WTC11 (cell line): Measurements from ENCODE around the gene CLDN5. TPM values are rescaled to one million over a fixed set of nuclear protein-coding genes. Genes with fewer than 3 reads are reported as not detected.

Experiments used
- ATAC-seq: fragments of 200-7000 bp; cut with Tn5 transposase; 2 replicates; pipeline ENCODE4 v1.10.0; 2021; ENCODE audit warnings: mild to moderate bottlenecking, moderate library complexity
- CTCF ChIA-PET: fragments of 300-600 bp; sonication (Branson Sonifier 250); formaldehyde crosslinking; loops from one replicate; lab custom pipeline; 2021; ENCODE audit warnings: antibody characterized with exemption; lab: Charles Lee
- POLR2A ChIA-PET: fragments of 350-600 bp; sonication (Branson Sonifier 250); formaldehyde crosslinking; loops from one replicate; lab custom pipeline; 2021; ENCODE audit warnings: antibody characterized with exemption; lab: Charles Lee
- DNase-seq: peaks from one replicate; pipeline ENCODE4 v3.0.0; 2021; ENCODE audit warnings: low spot score
- H3K27ac Mint-ChIP-seq: 2 replicates; pipeline ENCODE4 v1.8.0; 2021; ENCODE audit warnings: mixed read lengths
- H3K27me3 Mint-ChIP-seq: 2 replicates; pipeline ENCODE4 v1.8.0; 2021; ENCODE audit warnings: low read depth, mild to moderate bottlenecking, moderate library complexity, mixed read lengths
- H3K36me3 Mint-ChIP-seq: 2 replicates; pipeline ENCODE4 v1.8.0; 2021; ENCODE audit warnings: mixed read lengths
- H3K4me1 Mint-ChIP-seq: 2 replicates; pipeline ENCODE4 v1.8.0; 2022; ENCODE audit warnings: mixed read lengths
- H3K4me3 Mint-ChIP-seq: 2 replicates; pipeline ENCODE4 v1.8.0; 2021; ENCODE audit warnings: mild to moderate bottlenecking, moderate library complexity, mixed read lengths
- H3K9me3 Mint-ChIP-seq: 2 replicates; pipeline ENCODE4 v1.8.0; 2021; ENCODE audit warnings: mixed read lengths
- CBFB ChIP-seq: sonication (generic); formaldehyde crosslinking; IDR thresholded peaks from 2 replicates; pipeline ENCODE4 v1.8.1; 2022; ENCODE audit warnings: mild to moderate bottlenecking, low read depth, missing genetic modification reagents
- CREB1 ChIP-seq: sonication (generic); formaldehyde crosslinking; IDR thresholded peaks from 2 replicates; pipeline ENCODE4 v1.8.0; 2023; ENCODE audit warnings: mild to moderate bottlenecking, missing genetic modification reagents
- CREM ChIP-seq: sonication (generic); formaldehyde crosslinking; IDR thresholded peaks from 2 replicates; pipeline ENCODE4 v1.8.1; 2022; ENCODE audit warnings: mild to moderate bottlenecking, missing genetic modification reagents, moderate library complexity
- FOXP1 ChIP-seq: sonication (generic); formaldehyde crosslinking; IDR thresholded peaks from 2 replicates; pipeline ENCODE4 v1.8.0; 2022; ENCODE audit warnings: missing genetic modification reagents, mild to moderate bottlenecking, moderate library complexity, borderline replicate concordance
- GABPB1 ChIP-seq: sonication (generic); formaldehyde crosslinking; IDR thresholded peaks from 2 replicates; pipeline ENCODE4 v1.8.1; 2023; ENCODE audit warnings: mild to moderate bottlenecking, missing genetic modification reagents
- HMGA2 ChIP-seq: fragments of 250-450 bp; sonication (Bioruptor Pico); IDR thresholded peaks from 2 replicates; pipeline ENCODE4 v1.4.0; 2021; ENCODE audit warnings: mild to moderate bottlenecking, moderate library complexity
- MXD4 ChIP-seq: fragments of 250-450 bp; sonication (Bioruptor Pico); IDR thresholded peaks from 2 replicates; pipeline ENCODE4 v1.8.0; 2021; ENCODE audit warnings: mild to moderate bottlenecking, moderate library complexity, borderline replicate concordance
- MYBL2 ChIP-seq: sonication (generic); formaldehyde crosslinking; IDR thresholded peaks from 2 replicates; pipeline ENCODE4 v1.8.1; 2023; ENCODE audit warnings: mild to moderate bottlenecking, moderate library complexity, missing genetic modification reagents
- NR1H2 ChIP-seq: sonication (generic); formaldehyde crosslinking; IDR thresholded peaks from 2 replicates; pipeline ENCODE4 v1.9.0; 2021; ENCODE audit warnings: mild to moderate bottlenecking, moderate library complexity, missing genetic modification reagents
- PRRX2 ChIP-seq: fragments of 250-450 bp; sonication (Bioruptor Pico); IDR thresholded peaks from 2 replicates; pipeline ENCODE4 v1.8.0; 2021; ENCODE audit warnings: mild to moderate bottlenecking
- RORB ChIP-seq: fragments of 250-450 bp; sonication (Bioruptor Pico); IDR thresholded peaks from 2 replicates; pipeline ENCODE4 v1.9.0; 2021; ENCODE audit warnings: mild to moderate bottlenecking
- SMAD3 ChIP-seq: sonication (generic); formaldehyde crosslinking; IDR thresholded peaks from 2 replicates; pipeline ENCODE4 v1.8.0; 2022; ENCODE audit warnings: missing genetic modification reagents, mild to moderate bottlenecking, borderline replicate concordance
- SMAD4 ChIP-seq: sonication (generic); formaldehyde crosslinking; IDR thresholded peaks from 2 replicates; pipeline ENCODE4 v1.8.0; 2022; ENCODE audit warnings: mild to moderate bottlenecking, missing genetic modification reagents
- SOX15 ChIP-seq: fragments of 250-450 bp; sonication (Bioruptor Pico); IDR thresholded peaks from 2 replicates; pipeline ENCODE4 v1.9.0; 2021; ENCODE audit warnings: mild to moderate bottlenecking
- TCF7 ChIP-seq: sonication (generic); formaldehyde crosslinking; IDR thresholded peaks from 2 replicates; pipeline ENCODE4 v1.8.0; 2022; ENCODE audit warnings: mild to moderate bottlenecking, low read depth, missing genetic modification reagents, moderate library complexity
- ZNF423 ChIP-seq: fragments of 250-450 bp; sonication (Bioruptor Pico); IDR thresholded peaks from 2 replicates; pipeline ENCODE4 v2.1.2; 2022; ENCODE audit warnings: mild to moderate bottlenecking, moderate library complexity
- ZNF671 ChIP-seq: fragments of 250-450 bp; sonication (Bioruptor Pico); IDR thresholded peaks from 2 replicates; pipeline ENCODE4 v1.8.0; 2021; ENCODE audit warnings: mild to moderate bottlenecking
- total RNA-seq: library from RNA; stranded (reverse); gene quantifications from 3 replicates; pipeline ENCODE4 v1.2.3, GENCODE V29; 2021
- TF ChIP-seq, protein P1 (sequence below): fragments of 250-450 bp; sonication (Bioruptor Pico); IDR thresholded peaks from 2 replicates; pipeline ENCODE4 v2.1.2; 2022; ENCODE audit warnings: mild to moderate bottlenecking, moderate library complexity
- TF ChIP-seq, protein P2 (sequence below): sonication (generic); formaldehyde crosslinking; IDR thresholded peaks from 2 replicates; pipeline ENCODE4 v1.8.1; 2023; ENCODE audit warnings: mild to moderate bottlenecking, missing genetic modification reagents, borderline replicate concordance
- TF ChIP-seq, protein P3 (sequence below): sonication (generic); formaldehyde crosslinking; IDR thresholded peaks from 2 replicates; pipeline ENCODE4 v1.8.1; 2023; ENCODE audit warnings: mild to moderate bottlenecking, moderate library complexity, missing genetic modification reagents
- TF ChIP-seq, protein P4 (sequence below): sonication (generic); formaldehyde crosslinking; IDR thresholded peaks from 2 replicates; pipeline ENCODE4 v1.8.1; 2022; ENCODE audit warnings: low read depth, mild to moderate bottlenecking, moderate library complexity, missing genetic modification reagents, borderline replicate concordance
- TF ChIP-seq, protein P5 (sequence below): sonication (generic); formaldehyde crosslinking; IDR thresholded peaks from 2 replicates; pipeline ENCODE4 v1.8.0; 2022; ENCODE audit warnings: missing genetic modification reagents

Gene CLDN5
- total RNA-seq, 1 experiment from 2014 or later: 1.0 TPM

DNA sequence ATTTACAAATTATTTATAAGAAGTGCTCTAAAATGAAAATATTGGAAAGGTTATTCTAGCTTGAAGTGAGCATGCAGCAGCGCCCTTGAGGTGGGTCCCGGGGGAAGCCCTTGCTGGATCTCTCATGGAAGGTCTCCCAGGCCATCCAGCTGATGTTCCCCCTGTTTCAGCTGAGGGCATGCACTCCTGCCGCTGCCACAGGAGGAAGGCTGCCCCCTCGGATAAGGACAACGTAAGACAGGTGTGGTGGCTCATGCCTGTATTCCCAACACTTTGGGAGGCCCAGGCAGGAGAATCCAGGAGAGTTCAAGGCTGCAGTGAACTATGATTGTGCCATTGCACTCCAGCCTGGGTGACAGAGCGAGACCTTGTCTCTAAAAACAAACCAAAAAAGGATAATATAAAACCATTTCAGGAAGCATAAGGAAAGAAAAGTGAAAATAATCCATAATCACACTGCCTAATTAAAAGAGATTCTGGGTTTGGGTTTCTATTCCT, 29.5 kb downstream of the CLDN5 start (continued):
- TF ChIP-seq, protein P1, sequence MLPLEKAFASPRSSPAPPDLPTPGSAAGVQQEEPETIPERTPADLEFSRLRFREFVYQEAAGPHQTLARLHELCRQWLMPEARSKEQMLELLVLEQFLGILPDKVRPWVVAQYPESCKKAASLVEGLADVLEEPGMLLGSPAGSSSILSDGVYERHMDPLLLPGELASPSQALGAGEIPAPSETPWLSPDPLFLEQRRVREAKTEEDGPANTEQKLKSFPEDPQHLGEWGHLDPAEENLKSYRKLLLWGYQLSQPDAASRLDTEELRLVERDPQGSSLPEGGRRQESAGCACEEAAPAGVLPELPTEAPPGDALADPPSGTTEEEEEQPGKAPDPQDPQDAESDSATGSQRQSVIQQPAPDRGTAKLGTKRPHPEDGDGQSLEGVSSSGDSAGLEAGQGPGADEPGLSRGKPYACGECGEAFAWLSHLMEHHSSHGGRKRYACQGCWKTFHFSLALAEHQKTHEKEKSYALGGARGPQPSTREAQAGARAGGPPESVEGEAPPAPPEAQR: no peak
- TF ChIP-seq, protein P2, sequence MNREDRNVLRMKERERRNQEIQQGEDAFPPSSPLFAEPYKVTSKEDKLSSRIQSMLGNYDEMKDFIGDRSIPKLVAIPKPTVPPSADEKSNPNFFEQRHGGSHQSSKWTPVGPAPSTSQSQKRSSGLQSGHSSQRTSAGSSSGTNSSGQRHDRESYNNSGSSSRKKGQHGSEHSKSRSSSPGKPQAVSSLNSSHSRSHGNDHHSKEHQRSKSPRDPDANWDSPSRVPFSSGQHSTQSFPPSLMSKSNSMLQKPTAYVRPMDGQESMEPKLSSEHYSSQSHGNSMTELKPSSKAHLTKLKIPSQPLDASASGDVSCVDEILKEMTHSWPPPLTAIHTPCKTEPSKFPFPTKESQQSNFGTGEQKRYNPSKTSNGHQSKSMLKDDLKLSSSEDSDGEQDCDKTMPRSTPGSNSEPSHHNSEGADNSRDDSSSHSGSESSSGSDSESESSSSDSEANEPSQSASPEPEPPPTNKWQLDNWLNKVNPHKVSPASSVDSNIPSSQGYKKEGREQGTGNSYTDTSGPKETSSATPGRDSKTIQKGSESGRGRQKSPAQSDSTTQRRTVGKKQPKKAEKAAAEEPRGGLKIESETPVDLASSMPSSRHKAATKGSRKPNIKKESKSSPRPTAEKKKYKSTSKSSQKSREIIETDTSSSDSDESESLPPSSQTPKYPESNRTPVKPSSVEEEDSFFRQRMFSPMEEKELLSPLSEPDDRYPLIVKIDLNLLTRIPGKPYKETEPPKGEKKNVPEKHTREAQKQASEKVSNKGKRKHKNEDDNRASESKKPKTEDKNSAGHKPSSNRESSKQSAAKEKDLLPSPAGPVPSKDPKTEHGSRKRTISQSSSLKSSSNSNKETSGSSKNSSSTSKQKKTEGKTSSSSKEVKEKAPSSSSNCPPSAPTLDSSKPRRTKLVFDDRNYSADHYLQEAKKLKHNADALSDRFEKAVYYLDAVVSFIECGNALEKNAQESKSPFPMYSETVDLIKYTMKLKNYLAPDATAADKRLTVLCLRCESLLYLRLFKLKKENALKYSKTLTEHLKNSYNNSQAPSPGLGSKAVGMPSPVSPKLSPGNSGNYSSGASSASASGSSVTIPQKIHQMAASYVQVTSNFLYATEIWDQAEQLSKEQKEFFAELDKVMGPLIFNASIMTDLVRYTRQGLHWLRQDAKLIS (CRISPR knock-in tag): no peak
- TF ChIP-seq ZNF423: no peak

DNA sequence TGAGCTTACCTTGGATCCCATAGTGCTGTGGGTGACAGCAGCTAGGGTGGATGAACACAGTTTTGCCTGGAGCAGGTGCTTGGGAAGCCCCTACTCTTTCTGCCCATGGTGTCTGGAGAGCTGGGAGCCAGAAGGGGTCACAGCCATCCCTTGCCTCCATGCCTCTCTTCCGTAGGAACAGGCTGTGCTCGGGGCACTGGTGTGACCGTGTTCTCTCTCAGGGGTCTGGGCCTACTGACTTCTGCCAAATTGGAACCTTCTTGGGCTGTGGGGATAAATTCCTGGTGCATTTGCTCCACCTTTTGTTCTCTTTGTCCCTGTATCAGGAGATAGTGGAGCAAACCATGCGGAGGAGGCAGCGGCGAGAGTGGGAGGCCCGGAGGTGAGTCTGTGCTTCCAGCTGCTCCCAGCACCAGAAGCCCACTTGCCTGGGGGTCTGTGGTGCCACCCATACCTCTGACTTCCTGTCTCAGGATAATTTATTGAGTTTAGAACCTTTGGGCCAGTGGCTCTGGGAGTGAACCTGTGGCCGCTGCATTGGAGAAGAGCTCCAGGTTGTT, 30.1 kb downstream of the CLDN5 start:
- H3K9me3 Mint-ChIP-seq: no peaks in the 10 kb centered on the region
- H3K27me3 Mint-ChIP-seq: no peaks in the 10 kb centered on the region
- no peak overlapping the region for H3K4me3 Mint-ChIP-seq
- TF ChIP-seq SOX15 (no peak), MYBL2 (CRISPR knock-in tag) (no peak), CREM (CRISPR knock-in tag) (no peak), RORB (CRISPR knock-in tag) (no peak), MXD4 (CRISPR knock-in tag) (no peak), CREB1 (CRISPR knock-in tag) (no peak), TCF7 (no peak), FOXP1 (no peak)
- H3K4me1 Mint-ChIP-seq: no peaks in the 10 kb centered on the region
- DNase-seq (no peak), ATAC-seq (no peak)
- CTCF ChIA-PET: interaction anchor here (0.5 to 3.4 kb wide), 3 partner anchors 14 to 390 kb away, joined by 3 to 39 read pairs (median 3); partner anchors contain the start of gene CDC45
- POLR2A ChIA-PET: no interaction called here
- no peak overlapping the region for H3K27ac Mint-ChIP-seq
- peaks cover 35% of the 10 kb centered on the region for H3K36me3 Mint-ChIP-seq

DNA sequence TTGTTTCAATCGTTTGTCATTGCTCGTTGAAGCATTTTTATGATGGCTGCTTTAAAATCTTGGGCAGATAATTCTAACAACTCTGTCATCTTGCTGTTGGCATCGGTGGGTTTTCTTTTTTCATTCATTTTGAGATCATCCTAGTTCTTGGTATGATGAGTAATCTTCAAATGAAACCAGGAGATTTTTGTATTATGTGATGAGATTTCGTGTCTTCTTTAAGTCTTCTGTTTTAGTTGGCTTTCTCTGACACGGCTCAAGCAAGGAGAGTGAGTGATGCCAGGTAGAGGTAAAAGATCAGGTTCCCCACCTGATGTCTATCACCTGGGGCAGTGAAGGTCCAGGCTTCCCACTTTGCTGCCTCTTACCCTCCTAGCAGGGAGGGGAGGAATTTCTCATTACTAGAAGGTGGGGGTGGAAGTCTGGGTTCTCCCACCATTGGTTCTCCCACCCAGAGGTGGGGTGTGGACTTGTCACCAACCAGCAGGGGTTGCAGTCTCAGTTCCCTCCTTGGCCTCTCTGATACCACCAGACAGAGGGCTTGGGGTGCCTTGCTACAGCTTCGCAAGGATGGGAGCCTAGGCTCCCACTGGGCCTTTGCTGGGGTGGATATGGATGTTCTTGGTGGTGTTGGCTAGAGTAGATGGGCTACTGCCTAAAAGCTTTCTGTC, 31.6 kb downstream of the CLDN5 start:
- CTCF ChIA-PET: no interaction called here
- H3K36me3 Mint-ChIP-seq: peaks cover 43% of the 10 kb centered on the region
- H3K9me3 Mint-ChIP-seq: no peaks in the 10 kb centered on the region
- H3K27ac Mint-ChIP-seq: no peak overlapping the region
- DNase-seq (no peak), ATAC-seq (no peak)
- H3K27me3 Mint-ChIP-seq: no peaks in the 10 kb centered on the region
- H3K4me3 Mint-ChIP-seq: no peak overlapping the region
- POLR2A ChIA-PET: no interaction called here
- no peaks in the 10 kb centered on the region for H3K4me1 Mint-ChIP-seq
- TF ChIP-seq SMAD3 (CRISPR knock-in tag): no peak
- TF ChIP-seq ZNF671 (CRISPR knock-in tag): no peak
- TF ChIP-seq, protein P3, sequence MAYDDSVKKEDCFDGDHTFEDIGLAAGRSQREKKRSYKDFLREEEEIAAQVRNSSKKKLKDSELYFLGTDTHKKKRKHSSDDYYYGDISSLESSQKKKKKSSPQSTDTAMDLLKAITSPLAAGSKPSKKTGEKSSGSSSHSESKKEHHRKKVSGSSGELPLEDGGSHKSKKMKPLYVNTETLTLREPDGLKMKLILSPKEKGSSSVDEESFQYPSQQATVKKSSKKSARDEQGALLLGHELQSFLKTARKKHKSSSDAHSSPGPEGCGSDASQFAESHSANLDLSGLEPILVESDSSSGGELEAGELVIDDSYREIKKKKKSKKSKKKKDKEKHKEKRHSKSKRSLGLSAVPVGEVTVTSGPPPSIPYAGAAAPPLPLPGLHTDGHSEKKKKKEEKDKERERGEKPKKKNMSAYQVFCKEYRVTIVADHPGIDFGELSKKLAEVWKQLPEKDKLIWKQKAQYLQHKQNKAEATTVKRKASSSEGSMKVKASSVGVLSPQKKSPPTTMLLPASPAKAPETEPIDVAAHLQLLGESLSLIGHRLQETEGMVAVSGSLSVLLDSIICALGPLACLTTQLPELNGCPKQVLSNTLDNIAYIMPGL (CRISPR knock-in tag): no peak
- TF ChIP-seq, protein P4, sequence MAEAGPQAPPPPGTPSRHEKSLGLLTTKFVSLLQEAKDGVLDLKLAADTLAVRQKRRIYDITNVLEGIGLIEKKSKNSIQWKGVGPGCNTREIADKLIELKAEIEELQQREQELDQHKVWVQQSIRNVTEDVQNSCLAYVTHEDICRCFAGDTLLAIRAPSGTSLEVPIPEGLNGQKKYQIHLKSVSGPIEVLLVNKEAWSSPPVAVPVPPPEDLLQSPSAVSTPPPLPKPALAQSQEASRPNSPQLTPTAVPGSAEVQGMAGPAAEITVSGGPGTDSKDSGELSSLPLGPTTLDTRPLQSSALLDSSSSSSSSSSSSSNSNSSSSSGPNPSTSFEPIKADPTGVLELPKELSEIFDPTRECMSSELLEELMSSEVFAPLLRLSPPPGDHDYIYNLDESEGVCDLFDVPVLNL (CRISPR knock-in tag): no peak
- TF ChIP-seq CBFB: no peak
- no peak for TF ChIP-seq NR1H2 (CRISPR knock-in tag)
- no peak for TF ChIP-seq GABPB1 (CRISPR knock-in tag)
- no peak for TF ChIP-seq SMAD4 (CRISPR knock-in tag)
- TF ChIP-seq, protein P5, sequence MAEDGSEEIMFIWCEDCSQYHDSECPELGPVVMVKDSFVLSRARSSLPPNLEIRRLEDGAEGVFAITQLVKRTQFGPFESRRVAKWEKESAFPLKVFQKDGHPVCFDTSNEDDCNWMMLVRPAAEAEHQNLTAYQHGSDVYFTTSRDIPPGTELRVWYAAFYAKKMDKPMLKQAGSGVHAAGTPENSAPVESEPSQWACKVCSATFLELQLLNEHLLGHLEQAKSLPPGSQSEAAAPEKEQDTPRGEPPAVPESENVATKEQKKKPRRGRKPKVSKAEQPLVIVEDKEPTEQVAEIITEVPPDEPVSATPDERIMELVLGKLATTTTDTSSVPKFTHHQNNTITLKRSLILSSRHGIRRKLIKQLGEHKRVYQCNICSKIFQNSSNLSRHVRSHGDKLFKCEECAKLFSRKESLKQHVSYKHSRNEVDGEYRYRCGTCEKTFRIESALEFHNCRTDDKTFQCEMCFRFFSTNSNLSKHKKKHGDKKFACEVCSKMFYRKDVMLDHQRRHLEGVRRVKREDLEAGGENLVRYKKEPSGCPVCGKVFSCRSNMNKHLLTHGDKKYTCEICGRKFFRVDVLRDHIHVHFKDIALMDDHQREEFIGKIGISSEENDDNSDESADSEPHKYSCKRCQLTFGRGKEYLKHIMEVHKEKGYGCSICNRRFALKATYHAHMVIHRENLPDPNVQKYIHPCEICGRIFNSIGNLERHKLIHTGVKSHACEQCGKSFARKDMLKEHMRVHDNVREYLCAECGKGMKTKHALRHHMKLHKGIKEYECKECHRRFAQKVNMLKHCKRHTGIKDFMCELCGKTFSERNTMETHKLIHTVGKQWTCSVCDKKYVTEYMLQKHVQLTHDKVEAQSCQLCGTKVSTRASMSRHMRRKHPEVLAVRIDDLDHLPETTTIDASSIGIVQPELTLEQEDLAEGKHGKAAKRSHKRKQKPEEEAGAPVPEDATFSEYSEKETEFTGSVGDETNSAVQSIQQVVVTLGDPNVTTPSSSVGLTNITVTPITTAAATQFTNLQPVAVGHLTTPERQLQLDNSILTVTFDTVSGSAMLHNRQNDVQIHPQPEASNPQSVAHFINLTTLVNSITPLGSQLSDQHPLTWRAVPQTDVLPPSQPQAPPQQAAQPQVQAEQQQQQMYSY (CRISPR knock-in tag): no peak
- TF ChIP-seq HMGA2: no peak
- TF ChIP-seq CREM (CRISPR knock-in tag): no peak
- TF ChIP-seq PRRX2: no peak
- TF ChIP-seq MYBL2 (CRISPR knock-in tag): no peak
